ENCODE measurements around the gene YPEL1. TPM values are rescaled to one million over a fixed set of nuclear protein-coding genes. Genes with fewer than 3 reads are reported as not detected.

YPEL1 gene
- total RNA-seq, 1 donor from 2014 or later: 7.3 TPM

- DNase-seq (ENCODE audit: low read depth): no peak
- no peak for TF ChIP-seq CTCF (conservative IDR thresholded peaks at IDR 0.05; ENCODE audit: low read depth, low read length)
- no peak overlapping the region for H3K4me3 ChIP-seq (ENCODE audit: low read depth, low read length)
Observed at GRCh38 chr22:21766691-21767462, 31.3 kb upstream of the YPEL1 start.

DNA sequence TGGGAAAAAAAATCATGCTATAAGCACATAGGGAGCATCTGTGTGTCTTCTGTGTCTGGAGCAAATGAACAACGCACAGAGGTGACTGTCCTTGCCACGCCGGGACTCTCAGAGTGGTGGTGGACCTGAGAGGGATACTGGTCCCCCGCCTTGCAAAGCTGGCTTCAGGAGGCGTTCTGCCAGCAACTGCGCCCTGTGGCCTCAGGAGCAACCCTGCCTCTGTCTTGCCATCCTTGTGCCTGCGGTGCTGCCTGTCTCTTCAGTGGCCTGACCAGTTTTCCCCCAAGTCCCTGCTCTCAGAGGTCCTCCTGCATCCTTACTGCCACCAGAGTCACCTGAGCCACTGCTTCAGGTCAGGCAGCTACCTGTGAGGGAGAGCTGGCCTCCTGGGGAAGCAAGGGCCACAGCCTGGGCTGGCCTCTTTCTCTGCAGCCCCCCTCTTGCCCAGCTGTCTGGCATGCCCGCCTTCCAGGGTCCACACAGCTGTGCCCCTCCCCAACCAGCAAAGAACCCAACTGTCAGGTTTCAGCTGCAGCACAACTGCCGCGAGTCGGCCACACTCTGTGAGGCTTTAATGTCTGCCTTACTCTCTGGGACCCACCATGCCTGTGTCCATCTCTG is 30.4 kb upstream of the YPEL1 start:
- no peak for DNase-seq (ENCODE audit: low read depth)
- no peak overlapping the region for H3K4me3 ChIP-seq (ENCODE audit: low read depth, low read length)
- no peak for TF ChIP-seq CTCF (conservative IDR thresholded peaks at IDR 0.05; ENCODE audit: low read depth, low read length)

- no peak overlapping the region for H3K4me3 ChIP-seq (ENCODE audit: low read depth, low read length)
- DNase-seq (ENCODE audit: low read depth): no peak
- no peak for TF ChIP-seq CTCF (conservative IDR thresholded peaks at IDR 0.05; ENCODE audit: low read depth, low read length)
Observed at GRCh38 chr22:21764038-21764804, 28.6 kb upstream of the YPEL1 start.

GRCh38 chr22:21762712-21763581 is 27.4 kb upstream of the YPEL1 start:
- H3K4me3 ChIP-seq (ENCODE audit: low read depth, low read length): no peak overlapping the region
- no peak for DNase-seq (ENCODE audit: low read depth)
- TF ChIP-seq CTCF (conservative IDR thresholded peaks at IDR 0.05; ENCODE audit: low read depth, low read length): no peak

DNA sequence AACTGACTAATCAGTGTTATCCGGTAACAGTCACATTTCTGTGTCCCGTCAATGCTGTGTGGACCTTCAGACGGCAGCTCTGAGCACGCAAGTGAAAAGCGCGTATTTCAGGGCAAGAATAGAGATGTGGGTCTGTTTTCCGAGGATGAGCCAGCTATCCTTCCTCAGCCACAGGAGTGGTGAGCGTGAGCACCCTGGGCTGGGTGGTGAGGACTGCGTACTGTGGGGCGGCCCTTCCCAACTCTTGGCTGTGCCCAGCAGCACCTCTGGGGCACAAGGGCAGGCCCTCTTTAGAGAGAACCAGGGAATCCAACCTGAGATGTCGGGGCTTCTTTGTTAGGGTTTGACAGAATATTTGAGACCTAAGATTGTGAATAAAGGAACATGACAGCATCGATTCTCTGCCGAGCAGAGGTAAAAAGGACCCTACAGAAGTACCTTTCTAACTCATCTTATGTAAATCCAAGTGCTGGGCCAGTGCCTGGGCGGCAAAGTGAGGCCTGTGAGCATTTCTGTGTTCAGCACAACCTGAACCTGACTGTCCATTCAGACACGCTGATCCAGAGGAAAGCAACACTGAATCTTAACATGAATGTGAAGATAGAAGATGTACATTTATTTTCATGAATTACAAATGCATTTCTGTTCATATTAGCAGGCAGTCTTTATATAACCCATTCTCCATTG is 26.5 kb upstream of the YPEL1 start:
- TF ChIP-seq CTCF (conservative IDR thresholded peaks at IDR 0.05; ENCODE audit: low read depth, low read length): no peak
- no peak overlapping the region for H3K4me3 ChIP-seq (ENCODE audit: low read depth, low read length)
- no peak for DNase-seq (ENCODE audit: low read depth)

- TF ChIP-seq CTCF (conservative IDR thresholded peaks at IDR 0.05; ENCODE audit: low read depth, low read length): no peak
- no peak overlapping the region for H3K4me3 ChIP-seq (ENCODE audit: low read depth, low read length)
- DNase-seq (ENCODE audit: low read depth): no peak
Observed at GRCh38 chr22:21761086-21761485, 25.5 kb upstream of the YPEL1 start.

Measured in epithelial cell of proximal tubule (primary cell).